ENCODE measurements around the gene ITGB4. TPM values are rescaled to one million over a fixed set of nuclear protein-coding genes. Genes with fewer than 3 reads are reported as not detected.

The ITGB4 gene
- total and polyA plus RNA-seq, 9 of the 15 experiments (the other 6 are each of a cell fraction or from before 2014, with no cell fraction given): 0.05 to 2.8 (median 0.76) TPM; not detected in 3

DNA sequence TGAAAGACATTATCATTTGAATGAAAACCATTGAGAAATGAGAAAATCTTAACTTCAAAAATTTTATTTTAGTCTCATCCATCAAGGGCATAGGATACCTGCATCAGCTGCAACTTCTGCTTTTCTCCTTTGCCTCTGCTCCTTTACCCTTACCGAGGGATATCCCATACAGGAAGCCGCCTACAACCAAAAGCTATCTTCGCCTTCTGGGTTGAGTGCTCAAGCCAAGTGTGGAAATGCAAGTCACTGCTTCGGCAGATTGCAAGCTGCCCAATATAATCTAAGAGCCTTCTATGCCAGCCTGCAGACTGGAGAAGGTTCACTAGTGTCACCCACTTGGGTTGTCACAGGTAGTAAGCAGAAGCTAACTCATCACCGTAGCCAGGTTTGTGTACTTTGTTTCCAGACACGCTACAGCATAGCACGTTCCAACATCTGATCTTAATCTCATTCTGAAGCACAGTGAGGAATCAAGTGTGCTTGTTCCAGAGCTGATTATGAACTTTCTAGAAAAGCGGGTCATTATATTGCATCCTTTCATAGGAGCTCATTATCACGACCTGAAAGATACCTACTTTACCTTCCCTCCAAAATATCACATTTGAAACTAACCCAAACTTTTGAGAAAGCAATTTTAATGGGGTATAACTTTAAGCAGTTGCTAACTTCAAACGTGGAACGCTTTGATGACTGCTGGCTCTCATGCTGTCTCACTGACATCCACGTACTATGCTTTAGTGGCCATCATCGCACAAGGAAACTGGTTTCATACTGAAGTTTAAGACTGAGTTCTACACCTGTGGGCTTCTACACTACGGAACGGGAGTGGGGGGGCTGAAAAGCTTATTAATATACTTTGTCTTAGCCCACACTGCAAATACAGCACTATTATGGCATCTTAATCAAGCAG lies 55.4 kb downstream of the ITGB4 start (continued):
- TF ChIP-seq, protein P1, sequence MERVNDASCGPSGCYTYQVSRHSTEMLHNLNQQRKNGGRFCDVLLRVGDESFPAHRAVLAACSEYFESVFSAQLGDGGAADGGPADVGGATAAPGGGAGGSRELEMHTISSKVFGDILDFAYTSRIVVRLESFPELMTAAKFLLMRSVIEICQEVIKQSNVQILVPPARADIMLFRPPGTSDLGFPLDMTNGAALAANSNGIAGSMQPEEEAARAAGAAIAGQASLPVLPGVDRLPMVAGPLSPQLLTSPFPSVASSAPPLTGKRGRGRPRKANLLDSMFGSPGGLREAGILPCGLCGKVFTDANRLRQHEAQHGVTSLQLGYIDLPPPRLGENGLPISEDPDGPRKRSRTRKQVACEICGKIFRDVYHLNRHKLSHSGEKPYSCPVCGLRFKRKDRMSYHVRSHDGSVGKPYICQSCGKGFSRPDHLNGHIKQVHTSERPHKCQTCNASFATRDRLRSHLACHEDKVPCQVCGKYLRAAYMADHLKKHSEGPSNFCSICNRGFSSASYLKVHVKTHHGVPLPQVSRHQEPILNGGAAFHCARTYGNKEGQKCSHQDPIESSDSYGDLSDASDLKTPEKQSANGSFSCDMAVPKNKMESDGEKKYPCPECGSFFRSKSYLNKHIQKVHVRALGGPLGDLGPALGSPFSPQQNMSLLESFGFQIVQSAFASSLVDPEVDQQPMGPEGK (CRISPR knock-in tag; IDR thresholded peaks at IDR 0.05; ENCODE audit: borderline replicate concordance): peak; percentile 92; the same call in 1 of the 2 replicates
- peak; percentile 46 for TF ChIP-seq SOX6 (IDR thresholded peaks at IDR 0.05)
- TF ChIP-seq ZNF778 (CRISPR knock-in tag; IDR thresholded peaks at IDR 0.05): no peak
- TF ChIP-seq BHLHE40 (IDR thresholded peaks at IDR 0.05; ENCODE audit: low read length): peak; percentile 88
- no peak for TF ChIP-seq BRF1 (IDR thresholded peaks at IDR 0.05; ENCODE audit: borderline replicate concordance, extremely low read depth, insufficient read length)
- TF ChIP-seq L3MBTL2 (IDR thresholded peaks at IDR 0.05): peak; percentile 25; the same call in 1 of the 2 replicates
- no peak for TF ChIP-seq SNIP1 (IDR thresholded peaks at IDR 0.05; ENCODE audit: low read depth)
- peak; percentile 11 to 45; a peak in 1 of 4 replicates for TF ChIP-seq NONO (IDR thresholded peaks at IDR 0.05; ENCODE audit: low read depth in 2 of 2, low read length in 1 of 2)
- no peak for TF ChIP-seq TBP (optimal IDR thresholded peaks at IDR 0.05; ENCODE audit: low read depth, low read length)
- TF ChIP-seq, protein P2, sequence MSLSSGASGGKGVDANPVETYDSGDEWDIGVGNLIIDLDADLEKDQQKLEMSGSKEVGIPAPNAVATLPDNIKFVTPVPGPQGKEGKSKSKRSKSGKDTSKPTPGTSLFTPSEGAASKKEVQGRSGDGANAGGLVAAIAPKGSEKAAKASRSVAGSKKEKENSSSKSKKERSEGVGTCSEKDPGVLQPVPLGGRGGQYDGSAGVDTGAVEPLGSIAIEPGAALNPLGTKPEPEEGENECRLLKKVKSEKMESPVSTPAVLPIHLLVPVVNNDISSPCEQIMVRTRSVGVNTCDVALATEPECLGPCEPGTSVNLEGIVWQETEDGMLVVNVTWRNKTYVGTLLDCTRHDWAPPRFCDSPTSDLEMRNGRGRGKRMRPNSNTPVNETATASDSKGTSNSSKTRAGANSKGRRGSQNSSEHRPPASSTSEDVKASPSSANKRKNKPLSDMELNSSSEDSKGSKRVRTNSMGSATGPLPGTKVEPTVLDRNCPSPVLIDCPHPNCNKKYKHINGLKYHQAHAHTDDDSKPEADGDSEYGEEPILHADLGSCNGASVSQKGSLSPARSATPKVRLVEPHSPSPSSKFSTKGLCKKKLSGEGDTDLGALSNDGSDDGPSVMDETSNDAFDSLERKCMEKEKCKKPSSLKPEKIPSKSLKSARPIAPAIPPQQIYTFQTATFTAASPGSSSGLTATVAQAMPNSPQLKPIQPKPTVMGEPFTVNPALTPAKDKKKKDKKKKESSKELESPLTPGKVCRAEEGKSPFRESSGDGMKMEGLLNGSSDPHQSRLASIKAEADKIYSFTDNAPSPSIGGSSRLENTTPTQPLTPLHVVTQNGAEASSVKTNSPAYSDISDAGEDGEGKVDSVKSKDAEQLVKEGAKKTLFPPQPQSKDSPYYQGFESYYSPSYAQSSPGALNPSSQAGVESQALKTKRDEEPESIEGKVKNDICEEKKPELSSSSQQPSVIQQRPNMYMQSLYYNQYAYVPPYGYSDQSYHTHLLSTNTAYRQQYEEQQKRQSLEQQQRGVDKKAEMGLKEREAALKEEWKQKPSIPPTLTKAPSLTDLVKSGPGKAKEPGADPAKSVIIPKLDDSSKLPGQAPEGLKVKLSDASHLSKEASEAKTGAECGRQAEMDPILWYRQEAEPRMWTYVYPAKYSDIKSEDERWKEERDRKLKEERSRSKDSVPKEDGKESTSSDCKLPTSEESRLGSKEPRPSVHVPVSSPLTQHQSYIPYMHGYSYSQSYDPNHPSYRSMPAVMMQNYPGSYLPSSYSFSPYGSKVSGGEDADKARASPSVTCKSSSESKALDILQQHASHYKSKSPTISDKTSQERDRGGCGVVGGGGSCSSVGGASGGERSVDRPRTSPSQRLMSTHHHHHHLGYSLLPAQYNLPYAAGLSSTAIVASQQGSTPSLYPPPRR (CRISPR knock-in tag; IDR thresholded peaks at IDR 0.05; ENCODE audit: borderline replicate concordance): 0 out of 2 replicates have a peak, but pooled peaks have one; percentile 14
- no peak for TF ChIP-seq CBFB (CRISPR knock-in tag; IDR thresholded peaks at IDR 0.05)
- peak; percentile 66 for TF ChIP-seq POLR2G (IDR thresholded peaks at IDR 0.05; ENCODE audit: low read depth, low read length)
- peak; percentile 51 for TF ChIP-seq RBM39 (optimal IDR thresholded peaks at IDR 0.05; ENCODE audit: low read depth, low read length)
- no peak for TF ChIP-seq BRD9 (IDR thresholded peaks at IDR 0.05; ENCODE audit: low read depth, partially characterized antibody)
- TF ChIP-seq TARDBP (IDR thresholded peaks at IDR 0.05): no peak
- TF ChIP-seq, protein P3, sequence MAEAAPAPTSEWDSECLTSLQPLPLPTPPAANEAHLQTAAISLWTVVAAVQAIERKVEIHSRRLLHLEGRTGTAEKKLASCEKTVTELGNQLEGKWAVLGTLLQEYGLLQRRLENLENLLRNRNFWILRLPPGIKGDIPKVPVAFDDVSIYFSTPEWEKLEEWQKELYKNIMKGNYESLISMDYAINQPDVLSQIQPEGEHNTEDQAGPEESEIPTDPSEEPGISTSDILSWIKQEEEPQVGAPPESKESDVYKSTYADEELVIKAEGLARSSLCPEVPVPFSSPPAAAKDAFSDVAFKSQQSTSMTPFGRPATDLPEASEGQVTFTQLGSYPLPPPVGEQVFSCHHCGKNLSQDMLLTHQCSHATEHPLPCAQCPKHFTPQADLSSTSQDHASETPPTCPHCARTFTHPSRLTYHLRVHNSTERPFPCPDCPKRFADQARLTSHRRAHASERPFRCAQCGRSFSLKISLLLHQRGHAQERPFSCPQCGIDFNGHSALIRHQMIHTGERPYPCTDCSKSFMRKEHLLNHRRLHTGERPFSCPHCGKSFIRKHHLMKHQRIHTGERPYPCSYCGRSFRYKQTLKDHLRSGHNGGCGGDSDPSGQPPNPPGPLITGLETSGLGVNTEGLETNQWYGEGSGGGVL (CRISPR knock-in tag; IDR thresholded peaks at IDR 0.05): no peak
- TF ChIP-seq ZKSCAN3 (CRISPR knock-in tag; IDR thresholded peaks at IDR 0.05): no peak
- no peak for TF ChIP-seq KLF6 (CRISPR knock-in tag; IDR thresholded peaks at IDR 0.05; ENCODE audit: borderline replicate concordance)
- TF ChIP-seq ZNF217 (CRISPR knock-in tag; IDR thresholded peaks at IDR 0.05): no peak

All from K562 (cell line).